Measurements from ENCODE around the gene SMIM41. TPM values are rescaled to one million over a fixed set of nuclear protein-coding genes. Genes with fewer than 3 reads are reported as not detected.

SMIM41 gene
- total and polyA plus RNA-seq, 10 of the 15 experiments (the other 5 are each of a cell fraction or from before 2014, with no cell fraction given) = not detected

GRCh38 chr12:52041695-52042123, 37.8 kb upstream of the SMIM41 start (continued):
- no peak for TF ChIP-seq CUX1 (IDR thresholded peaks at IDR 0.05; ENCODE audit: insufficient replicate concordance, low read depth, low read length)
- no peak for TF ChIP-seq CREB1 (IDR thresholded peaks at IDR 0.05; ENCODE audit: low read depth)
- no peak for TF ChIP-seq CHD1 (IDR thresholded peaks at IDR 0.05; ENCODE audit: low read depth, low read length)
- no peak for TF ChIP-seq MAX (IDR thresholded peaks at IDR 0.05; ENCODE audit: low read depth, low read length)
- peak; percentile 79 for TF ChIP-seq REST (IDR thresholded peaks at IDR 0.05; ENCODE audit: low read depth, low read length)
- TF ChIP-seq MEF2A (IDR thresholded peaks at IDR 0.05; ENCODE audit: insufficient read depth, low read depth, low read length) = no peak
- TF ChIP-seq MEF2B (IDR thresholded peaks at IDR 0.05; ENCODE audit: partially characterized antibody, poor library complexity, severe bottlenecking) = no peak
- no peak for TF ChIP-seq RFX5 (IDR thresholded peaks at IDR 0.05; ENCODE audit: low read depth, low read length)
- no peak for TF ChIP-seq SRF (IDR thresholded peaks at IDR 0.05; ENCODE audit: low read depth in 2 of 2, low read length in 2 of 2)
- TF ChIP-seq PKNOX1 (IDR thresholded peaks at IDR 0.05) = no peak
- no peak for TF ChIP-seq SP1 (IDR thresholded peaks at IDR 0.05; ENCODE audit: low read depth, low read length)
- TF ChIP-seq TCF12 (IDR thresholded peaks at IDR 0.05; ENCODE audit: low read depth, low read length) = no peak
- no peak for TF ChIP-seq E2F8 (IDR thresholded peaks at IDR 0.05; ENCODE audit: low read depth, partially characterized antibody)
- no peak for TF ChIP-seq ELK1 (IDR thresholded peaks at IDR 0.05; ENCODE audit: low read depth, low read length)
- TF ChIP-seq NFIC (IDR thresholded peaks at IDR 0.05; ENCODE audit: low read depth, low read length) = no peak
